ENCODE data around the gene PBX1. TPM values are rescaled to one million over a fixed set of nuclear protein-coding genes. Genes with fewer than 3 reads are reported as not detected.

Gene PBX1
- total RNA-seq, 2 donors from 2014 or later = 33.3 to 37.4 TPM

DNA sequence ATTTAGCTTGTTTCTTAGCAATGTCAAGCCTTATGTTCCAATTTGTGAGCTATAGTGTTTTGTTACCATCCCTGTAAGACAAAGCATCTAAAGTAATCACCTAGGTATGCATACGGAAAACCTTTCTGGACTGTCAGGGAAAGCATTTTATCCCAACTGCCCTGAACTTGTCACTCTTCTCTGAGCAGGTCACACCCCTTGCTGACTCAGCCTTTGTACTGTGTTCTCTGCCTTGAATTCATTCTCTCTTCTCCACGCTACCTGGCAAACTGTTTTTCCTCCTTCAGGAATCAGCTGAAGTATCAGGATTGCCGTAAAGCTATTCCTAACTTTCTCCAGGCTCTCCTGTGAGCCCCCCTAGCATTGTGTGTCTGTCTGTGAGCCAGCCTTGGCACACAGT, 54.2 kb downstream of the PBX1 start:
- H3K4me3 ChIP-seq = no peak overlapping the region
- peaks cover 0 to 85% of the 10 kb centered on the region in 2 donors for H3K4me1 ChIP-seq
- no peak for DNase-seq (ENCODE audit: low spot score)
- no peaks in the 10 kb centered on the region for H3K36me3 ChIP-seq
- no peaks in the 10 kb centered on the region for H3K9me3 ChIP-seq
- H3K27ac ChIP-seq = peak overlapping the region in 1 of 2 donors; percentile 14
- H3K27me3 ChIP-seq = no peaks in the 10 kb centered on the region
- TF ChIP-seq, protein P1, sequence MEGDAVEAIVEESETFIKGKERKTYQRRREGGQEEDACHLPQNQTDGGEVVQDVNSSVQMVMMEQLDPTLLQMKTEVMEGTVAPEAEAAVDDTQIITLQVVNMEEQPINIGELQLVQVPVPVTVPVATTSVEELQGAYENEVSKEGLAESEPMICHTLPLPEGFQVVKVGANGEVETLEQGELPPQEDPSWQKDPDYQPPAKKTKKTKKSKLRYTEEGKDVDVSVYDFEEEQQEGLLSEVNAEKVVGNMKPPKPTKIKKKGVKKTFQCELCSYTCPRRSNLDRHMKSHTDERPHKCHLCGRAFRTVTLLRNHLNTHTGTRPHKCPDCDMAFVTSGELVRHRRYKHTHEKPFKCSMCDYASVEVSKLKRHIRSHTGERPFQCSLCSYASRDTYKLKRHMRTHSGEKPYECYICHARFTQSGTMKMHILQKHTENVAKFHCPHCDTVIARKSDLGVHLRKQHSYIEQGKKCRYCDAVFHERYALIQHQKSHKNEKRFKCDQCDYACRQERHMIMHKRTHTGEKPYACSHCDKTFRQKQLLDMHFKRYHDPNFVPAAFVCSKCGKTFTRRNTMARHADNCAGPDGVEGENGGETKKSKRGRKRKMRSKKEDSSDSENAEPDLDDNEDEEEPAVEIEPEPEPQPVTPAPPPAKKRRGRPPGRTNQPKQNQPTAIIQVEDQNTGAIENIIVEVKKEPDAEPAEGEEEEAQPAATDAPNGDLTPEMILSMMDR (IDR thresholded peaks at IDR 0.05) = no peak

DNA sequence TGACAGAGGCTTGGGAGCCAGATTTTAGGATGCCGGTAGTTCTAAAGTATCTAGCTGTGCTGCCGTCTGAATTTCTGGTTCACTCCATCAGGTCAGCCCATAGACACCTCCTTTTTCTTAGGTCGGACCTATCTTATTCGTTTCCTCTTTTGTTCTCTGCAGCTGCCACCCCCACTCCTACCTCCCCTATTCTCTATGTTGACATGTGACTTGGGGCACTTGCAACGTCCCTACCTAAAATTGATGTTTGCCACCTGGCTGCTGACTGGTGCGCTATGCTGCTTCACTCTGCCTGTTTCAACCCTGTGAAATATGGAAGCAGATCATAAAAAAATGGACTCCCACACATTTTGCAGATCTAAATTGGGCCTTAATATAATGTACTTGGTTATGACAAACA, 55.3 kb downstream of the PBX1 start:
- Histone ChIP-seq H3K4me1 (peaks cover 0 to 89% of the 10 kb centered on the region in 2 donors), H3K27me3 (no peaks in the 10 kb centered on the region), H3K27ac (no peak overlapping the region), H3K4me3 (no peak overlapping the region), H3K9me3 (no peaks in the 10 kb centered on the region), H3K36me3 (no peaks in the 10 kb centered on the region)
- no peak for DNase-seq (ENCODE audit: low spot score)
- TF ChIP-seq, protein P1 (IDR thresholded peaks at IDR 0.05) = no peak

DNA sequence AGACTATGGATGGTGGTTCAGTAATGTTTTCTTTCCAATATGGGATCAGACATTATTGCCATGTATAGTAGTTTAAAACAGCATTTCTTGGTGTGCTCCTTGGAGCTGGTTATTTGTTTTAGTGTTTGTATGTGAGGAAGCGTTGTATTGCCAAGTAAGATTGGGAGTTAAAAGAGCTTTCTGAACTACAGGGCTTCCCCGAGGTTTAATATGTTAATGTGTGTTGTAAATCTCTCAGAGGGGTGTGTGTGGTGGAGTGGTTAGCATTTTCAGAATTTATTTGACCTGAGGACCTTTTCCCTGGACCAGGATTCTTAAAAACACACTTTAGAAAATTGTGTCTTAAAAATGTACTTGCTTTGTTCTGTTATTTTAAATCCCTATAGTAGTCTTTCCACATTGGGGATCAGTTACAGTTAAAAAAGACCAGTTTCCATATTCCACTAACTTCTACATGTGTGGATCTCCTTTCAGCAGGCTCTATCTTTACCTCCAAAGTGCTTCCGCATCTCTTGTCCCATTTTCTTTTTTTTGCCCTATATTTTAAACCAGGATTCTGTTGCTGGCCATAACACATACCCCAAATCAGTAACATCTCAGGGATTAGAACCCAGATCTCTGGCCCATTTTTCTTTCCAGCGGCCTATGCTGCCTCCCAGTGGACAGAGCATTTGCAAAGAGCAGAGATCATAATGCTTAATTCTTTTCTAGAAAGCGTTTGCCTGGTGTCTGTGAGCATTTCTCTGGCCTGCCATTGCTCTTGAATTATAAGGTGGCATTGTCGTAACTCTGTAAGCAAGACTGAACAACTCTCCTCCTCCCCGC, 58.6 kb downstream of the PBX1 start:
- Histone ChIP-seq H3K4me3 (no peak overlapping the region), H3K9me3 (no peaks in the 10 kb centered on the region), H3K27ac (peak overlapping the region in 1 of 2 donors; percentile 91), H3K27me3 (no peaks in the 10 kb centered on the region), H3K36me3 (no peaks in the 10 kb centered on the region), H3K4me1 (peaks cover 0 to 80% of the 10 kb centered on the region in 2 donors)
- DNase-seq (ENCODE audit: low spot score) = no peak
- TF ChIP-seq, protein P1 (IDR thresholded peaks at IDR 0.05) = peak; percentile 34 to 65

DNA sequence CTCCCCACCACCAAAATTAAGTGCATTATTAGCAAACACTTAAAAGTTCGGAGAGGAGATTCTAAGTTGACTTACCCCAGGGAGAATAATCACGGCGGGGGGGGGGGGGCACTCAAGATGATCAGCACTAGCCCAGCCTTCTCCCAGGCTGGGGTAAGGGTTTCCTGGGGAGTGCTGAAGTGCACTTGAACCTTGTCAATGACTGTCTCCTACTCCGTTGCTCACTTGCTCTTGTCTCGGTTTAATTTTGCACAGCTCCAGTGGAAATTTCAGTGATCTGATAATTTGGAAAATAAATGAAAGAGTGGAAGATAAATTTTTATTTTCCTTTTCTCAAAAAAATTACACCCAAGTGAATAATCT, 59.2 kb downstream of the PBX1 start:
- peak overlapping the region in 1 of 2 donors; percentile 91 for H3K27ac ChIP-seq
- TF ChIP-seq, protein P1 (IDR thresholded peaks at IDR 0.05) = no peak

DNA sequence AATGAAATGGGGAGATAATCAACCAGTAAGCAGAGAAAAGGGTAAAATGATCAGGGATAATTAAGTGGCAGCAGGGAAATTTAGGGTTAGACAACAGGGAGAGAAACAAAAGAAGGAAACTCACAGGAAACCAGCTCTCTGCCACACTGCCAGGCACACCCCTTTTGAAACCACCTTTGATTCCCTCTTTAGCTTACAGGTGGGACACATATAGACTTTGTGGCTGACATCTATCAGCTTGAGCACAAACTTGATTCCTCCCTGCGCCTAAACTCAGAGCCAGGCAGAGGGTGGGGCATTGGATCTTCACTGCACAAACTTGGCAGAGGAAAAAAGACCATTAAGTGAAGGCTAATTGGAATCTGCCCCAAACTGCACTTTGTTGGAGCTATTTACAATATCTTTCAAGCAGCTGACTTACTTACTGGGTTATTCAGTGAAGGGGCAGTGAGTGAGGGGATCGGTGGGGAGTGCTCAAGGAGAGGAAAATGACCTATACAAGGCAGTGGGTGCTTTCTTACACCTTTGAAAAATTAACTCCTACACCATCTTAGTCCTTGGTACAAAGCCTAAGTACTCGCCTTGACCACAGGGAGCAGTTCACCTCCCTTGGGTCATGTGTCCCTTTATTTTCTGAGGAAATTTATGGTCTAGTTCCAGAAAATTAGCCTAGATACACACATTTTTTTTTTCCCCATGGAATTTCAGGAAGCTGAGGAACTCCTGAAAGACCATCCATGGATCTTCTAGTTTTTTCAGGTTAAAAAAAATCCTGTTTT, 60.2 kb downstream of the PBX1 start:
- H3K4me3 ChIP-seq = no peak overlapping the region
- DNase-seq (ENCODE audit: low spot score) = no peak
- H3K27me3 ChIP-seq = no peaks in the 10 kb centered on the region
- no peaks in the 10 kb centered on the region for H3K9me3 ChIP-seq
- peak overlapping the region; percentile 84 to 91 for H3K27ac ChIP-seq
- TF ChIP-seq, protein P1 (IDR thresholded peaks at IDR 0.05) = no peak
- peaks cover 0 to 77% of the 10 kb centered on the region in 2 donors for H3K4me1 ChIP-seq
- no peaks in the 10 kb centered on the region for H3K36me3 ChIP-seq

More for the DNA sequence above, 59.2 kb downstream of the PBX1 start:
- peaks cover 0 to 79% of the 10 kb centered on the region in 2 donors for H3K4me1 ChIP-seq
- H3K4me3 ChIP-seq = no peak overlapping the region
- no peaks in the 10 kb centered on the region for H3K9me3 ChIP-seq
- no peaks in the 10 kb centered on the region for H3K27me3 ChIP-seq
- no peak for DNase-seq (ENCODE audit: low spot score)
- H3K36me3 ChIP-seq = no peaks in the 10 kb centered on the region
